GM18499 (cell line): ENCODE measurements around the gene CDK14.
A peak's percentile ranks its signal among the peaks of the same experiment; 100 is the strongest.

Source experiments
- ATAC-seq: cut with Tn5 transposase; IDR thresholded peaks from one replicate; pipeline ENCODE4 v1.9.1; 2021; ENCODE audit warnings: moderate number of reproducible peaks; ENCODE audit not compliant: insufficient read depth, unreplicated experiment

Gene CDK14

GRCh38 chr7:90931986-90932916 is 336.1 kb downstream of the CDK14 start:
- peak; percentile 95 for ATAC-seq

GRCh38 chr7:90933041-90933440 is 336.9 kb downstream of the CDK14 start:
- ATAC-seq, result no peak

GRCh38 chr7:90933984-90934383 is 337.9 kb downstream of the CDK14 start:
- no peak for ATAC-seq

GRCh38 chr7:90938371-90938770 is 342.2 kb downstream of the CDK14 start:
- no peak for ATAC-seq

GRCh38 chr7:90939666-90940065 is 343.5 kb downstream of the CDK14 start:
- ATAC-seq, result no peak

GRCh38 chr7:90944021-90944420 is 347.9 kb downstream of the CDK14 start:
- no peak for ATAC-seq

- ATAC-seq, result no peak
Observed at GRCh38 chr7:90945104-90945787, 349.1 kb downstream of the CDK14 start.

GRCh38 chr7:90946730-90947501 is 350.8 kb downstream of the CDK14 start:
- no peak for ATAC-seq

GRCh38 chr7:90948085-90948484 is 352.0 kb downstream of the CDK14 start:
- ATAC-seq, result no peak

GRCh38 chr7:90951229-90951628 is 355.1 kb downstream of the CDK14 start:
- no peak for ATAC-seq

- ATAC-seq, result no peak
Observed at GRCh38 chr7:90951986-90952954, 356.1 kb downstream of the CDK14 start.

- no peak for ATAC-seq
Observed at GRCh38 chr7:90955641-90956207, 359.6 kb downstream of the CDK14 start.

GRCh38 chr7:90957883-90958282 is 361.8 kb downstream of the CDK14 start:
- no peak for ATAC-seq

- no peak for ATAC-seq
Observed at GRCh38 chr7:90958647-90959046, 362.5 kb downstream of the CDK14 start.

- no peak for ATAC-seq
Observed at GRCh38 chr7:90961037-90961725, 365.1 kb downstream of the CDK14 start.

- ATAC-seq, result no peak
Observed at GRCh38 chr7:90965211-90965610, 369.1 kb downstream of the CDK14 start.

GRCh38 chr7:90966346-90966745 is 370.2 kb downstream of the CDK14 start:
- ATAC-seq, result no peak

GRCh38 chr7:90968871-90969270 is 372.8 kb downstream of the CDK14 start:
- ATAC-seq, result no peak
